ENCODE results near the gene CARD11.
A peak's percentile ranks its signal among the peaks of the same experiment; 100 is the strongest.
"Not testable (repeated sequence)": the region's sequence is repeated elsewhere in the genome, so short reads cannot be mapped to it uniquely, and the experiment has no call there.

The CARD11 gene

DNA sequence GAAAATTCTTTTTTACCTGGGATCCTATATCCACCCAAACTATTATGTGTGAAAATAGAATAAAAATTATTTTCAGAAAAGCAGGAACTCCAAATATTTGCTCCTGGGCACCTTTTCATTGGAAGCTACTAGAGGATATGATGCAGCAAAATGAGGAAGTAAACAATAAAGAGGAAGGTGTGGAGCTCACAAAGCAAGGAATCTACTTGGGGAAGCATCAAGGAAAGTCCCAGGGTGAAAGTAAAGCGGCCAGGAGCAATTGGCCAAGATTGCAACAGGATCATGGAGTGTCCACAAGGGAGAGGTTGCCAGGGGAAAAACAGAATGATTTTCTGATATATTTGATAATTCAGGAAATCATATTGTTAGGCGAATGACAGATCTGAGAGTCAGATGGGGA lies 80.8 kb downstream of the CARD11 start:
- DNase-seq (ENCODE audit: low spot score) = no peak

DNA sequence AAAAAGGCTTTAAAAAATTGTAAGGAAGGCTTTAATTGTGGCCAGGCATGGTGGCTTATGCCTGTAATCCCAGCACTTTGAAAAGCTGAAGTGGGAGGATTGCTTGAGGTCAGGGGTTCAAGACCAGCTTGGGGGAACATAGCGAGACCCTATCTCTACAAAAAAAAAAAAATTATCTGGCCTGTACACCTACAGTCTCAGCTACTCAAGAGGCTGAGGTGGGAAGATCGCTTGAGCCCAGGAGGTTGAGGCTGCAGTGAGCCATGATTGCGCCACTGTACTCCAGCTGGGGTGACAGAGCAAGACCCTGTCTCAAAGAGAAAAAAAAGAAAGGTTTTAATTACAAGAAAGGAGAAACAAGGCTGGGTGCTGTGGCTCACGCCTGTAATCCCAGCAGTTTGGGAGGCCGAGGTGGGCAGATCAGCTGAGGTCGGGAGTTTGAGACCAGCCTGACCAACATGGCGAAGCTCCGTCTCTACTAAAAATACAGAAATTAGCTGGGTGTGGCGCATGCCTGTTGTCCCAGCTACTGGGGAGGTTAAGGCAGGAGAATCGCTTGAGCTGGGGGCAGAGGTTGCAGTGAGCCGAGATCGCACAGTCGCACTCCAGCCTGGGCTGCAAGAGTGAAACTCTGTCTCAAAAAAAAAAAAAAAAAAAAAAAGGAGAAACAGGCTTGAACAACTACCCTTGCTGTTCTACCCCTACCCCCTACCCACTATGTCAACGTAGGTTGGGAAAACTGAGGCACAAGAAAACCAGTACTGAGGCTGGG lies 83.7 kb downstream of the CARD11 start:
- no peak for DNase-seq (ENCODE audit: low spot score)

DNA sequence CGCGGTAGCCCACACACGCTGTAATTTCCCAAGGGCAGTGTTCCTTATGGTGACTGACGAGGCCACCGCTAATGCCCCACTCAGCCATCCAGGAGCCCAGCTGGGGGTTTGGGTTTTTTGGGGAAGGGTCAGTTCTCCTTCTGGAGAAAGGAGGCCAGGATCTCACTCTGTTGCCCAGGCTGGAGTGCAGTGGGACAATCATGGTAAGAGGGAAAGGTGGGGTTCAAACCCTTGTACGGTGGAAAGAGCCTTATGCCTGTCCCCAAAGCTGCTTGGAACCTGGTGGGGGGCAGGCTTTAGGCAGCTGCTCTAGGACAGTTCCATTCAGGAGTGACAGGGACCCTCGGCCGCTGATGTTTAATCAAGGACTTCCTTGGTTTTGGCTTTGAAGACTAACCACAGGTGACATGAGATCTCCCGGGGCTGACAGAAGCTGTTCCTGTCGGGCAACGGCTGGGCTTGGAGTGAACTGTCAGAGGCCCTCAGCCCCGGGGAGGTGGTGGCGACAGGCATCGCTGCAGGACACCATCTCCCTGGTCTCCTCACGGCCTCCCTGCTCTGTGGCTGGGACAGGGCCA lies 84.5 kb downstream of the CARD11 start:
- no peak for DNase-seq (ENCODE audit: low spot score)

DNA sequence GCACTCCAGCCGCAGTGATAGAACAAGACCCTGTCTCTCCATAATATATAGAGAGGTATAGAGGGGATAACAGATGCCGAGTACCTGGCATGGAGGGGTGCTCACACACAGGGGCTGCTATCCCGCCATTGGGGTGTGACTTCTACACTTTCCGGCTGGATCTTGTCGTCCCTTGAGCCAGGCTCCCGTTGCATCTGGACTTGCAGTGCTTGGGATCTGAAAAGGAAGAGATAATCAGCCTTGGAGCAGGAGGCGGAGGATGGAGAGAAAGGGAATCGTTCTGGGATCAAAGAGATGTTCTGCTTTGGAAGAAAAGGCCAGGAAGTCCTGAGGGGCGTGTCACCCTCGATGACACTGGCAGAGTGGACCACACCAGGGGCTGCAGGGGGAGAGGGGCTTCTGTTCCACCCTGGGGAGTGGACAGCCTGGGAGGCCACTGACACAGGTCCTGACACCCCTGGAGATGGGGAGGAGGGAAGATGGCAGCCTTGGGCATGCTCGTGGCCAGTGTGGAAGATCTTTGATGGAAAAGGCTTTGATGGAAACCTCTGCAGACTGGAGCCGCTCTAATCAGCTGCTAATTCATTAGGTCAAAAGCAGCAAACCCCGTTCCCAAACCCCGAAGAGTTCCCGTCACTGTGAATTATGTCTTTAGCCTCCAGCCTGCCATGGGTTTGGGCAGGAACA lies 85.1 kb downstream of the CARD11 start:
- DNase-seq (ENCODE audit: low spot score) = no peak

DNA sequence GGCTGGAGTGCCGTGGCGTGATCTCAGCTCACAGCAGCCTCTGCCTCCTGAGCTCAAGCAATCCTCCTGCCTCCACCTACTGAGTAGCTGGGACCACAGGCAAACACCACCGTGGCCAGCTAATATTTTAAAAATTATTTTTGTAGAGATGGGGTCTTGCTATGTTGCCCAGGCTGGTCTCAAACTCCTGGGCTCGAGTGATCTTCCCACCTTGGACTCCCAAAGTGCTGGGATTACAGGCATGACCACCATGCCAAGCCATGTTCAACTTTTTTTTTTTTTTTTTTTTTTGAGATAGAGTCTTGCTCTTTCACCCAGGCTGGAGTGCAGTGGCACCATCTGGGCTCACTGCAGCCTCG lies 86.3 kb downstream of the CARD11 start:
- not testable (repeated sequence) for DNase-seq (ENCODE audit: low spot score)

DNA sequence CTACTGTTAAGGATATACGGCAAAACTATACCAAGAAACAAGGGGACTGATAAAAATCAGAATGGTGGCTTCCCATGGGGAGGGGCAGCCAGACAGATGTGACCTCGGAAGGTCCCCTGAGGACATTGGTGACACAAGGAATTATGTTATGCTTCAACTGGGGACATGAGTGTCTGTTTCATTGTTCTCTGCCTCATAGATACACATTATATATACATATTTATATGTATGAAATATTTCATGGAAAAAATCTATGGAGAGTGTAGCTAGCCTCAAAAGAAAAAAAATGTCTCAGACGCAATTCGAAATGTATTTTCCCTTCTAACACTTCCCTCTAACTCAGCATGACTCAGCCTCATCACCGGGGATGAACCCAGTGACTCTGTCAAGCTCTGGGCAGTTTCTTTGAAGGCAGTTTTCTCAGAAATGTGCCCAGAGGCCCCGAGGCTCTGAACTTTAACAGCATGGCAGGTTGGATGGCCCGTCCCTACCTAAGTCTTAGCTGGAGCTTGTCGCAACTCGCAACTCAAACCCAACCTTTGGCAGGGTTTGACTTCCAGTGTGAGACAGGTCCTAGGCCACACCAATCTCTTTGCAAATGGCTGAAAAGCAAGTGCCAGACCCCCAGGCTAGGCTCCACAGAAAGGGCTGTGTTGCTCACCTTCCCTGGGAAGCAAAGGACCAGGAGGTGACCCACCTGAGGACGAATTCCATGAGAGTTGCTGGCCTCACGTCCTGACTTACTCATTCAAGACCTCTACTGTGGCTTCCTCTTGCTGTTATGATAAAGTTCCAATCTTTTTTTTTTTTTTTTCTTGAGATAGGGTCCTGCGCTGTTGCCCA lies 86.9 kb downstream of the CARD11 start:
- peak; percentile 64 for DNase-seq (ENCODE audit: low spot score)

DNA sequence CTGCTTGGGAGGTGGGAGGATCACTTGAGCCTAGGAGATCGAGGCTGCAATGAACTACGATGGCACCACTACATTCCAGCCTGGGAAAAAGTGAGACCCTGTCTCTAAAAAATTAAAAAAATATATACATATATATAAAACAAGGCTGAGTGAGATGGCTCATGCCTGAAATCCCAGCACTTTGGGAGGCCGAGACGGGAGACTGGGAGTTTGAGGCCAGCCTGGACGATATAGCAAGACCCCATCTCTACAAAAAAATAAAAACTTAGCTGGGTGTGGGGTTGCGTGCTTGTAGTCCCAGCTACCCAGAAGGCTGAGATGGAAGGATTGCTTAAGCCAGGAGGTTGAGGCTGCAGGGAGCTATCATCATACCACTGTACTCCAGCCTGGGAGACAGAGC lies 87.6 kb downstream of the CARD11 start:
- no peak for DNase-seq (ENCODE audit: low spot score)

DNA sequence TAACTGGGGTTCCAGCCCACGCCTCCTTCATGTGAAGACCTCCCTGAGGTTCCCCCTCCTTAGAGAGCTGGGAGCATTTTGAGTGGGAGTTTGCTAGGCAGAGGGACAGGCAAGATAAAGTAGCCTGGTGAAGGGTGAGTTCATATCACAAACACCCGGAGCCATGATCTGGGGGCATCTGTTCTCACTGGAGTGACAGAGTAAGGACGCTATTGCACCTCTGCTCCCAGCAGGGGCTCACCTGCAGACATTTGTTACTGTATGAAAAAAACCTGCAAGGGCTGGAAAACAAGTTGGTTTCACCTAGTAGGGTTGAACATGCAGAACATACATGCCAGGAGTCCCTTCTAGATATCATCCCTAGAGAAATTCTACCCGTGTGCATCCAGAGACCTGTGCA lies 88.4 kb downstream of the CARD11 start:
- DNase-seq (ENCODE audit: low spot score) = no peak

DNA sequence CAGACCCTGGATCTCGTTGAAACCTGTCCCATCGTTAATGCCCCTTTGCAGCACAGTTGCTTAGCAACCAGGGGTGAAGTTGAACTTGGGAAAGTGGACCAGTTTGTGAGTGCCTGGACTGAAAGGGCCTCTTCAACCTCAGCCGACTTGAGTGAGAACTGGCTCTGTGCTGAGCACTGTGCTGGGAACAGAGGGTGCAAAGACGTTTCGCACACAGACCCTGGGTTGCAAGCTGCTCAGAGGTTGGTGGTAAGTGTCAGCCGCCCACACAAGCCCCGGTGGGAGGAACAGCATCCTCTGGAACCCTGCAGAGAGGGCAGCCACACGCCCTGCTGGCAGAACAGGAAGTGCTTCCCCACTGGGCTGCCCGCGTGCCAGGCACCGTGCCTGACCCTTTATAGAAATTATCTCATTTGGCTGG lies 89.2 kb downstream of the CARD11 start:
- DNase-seq (ENCODE audit: low spot score) = peak; percentile 26

DNA sequence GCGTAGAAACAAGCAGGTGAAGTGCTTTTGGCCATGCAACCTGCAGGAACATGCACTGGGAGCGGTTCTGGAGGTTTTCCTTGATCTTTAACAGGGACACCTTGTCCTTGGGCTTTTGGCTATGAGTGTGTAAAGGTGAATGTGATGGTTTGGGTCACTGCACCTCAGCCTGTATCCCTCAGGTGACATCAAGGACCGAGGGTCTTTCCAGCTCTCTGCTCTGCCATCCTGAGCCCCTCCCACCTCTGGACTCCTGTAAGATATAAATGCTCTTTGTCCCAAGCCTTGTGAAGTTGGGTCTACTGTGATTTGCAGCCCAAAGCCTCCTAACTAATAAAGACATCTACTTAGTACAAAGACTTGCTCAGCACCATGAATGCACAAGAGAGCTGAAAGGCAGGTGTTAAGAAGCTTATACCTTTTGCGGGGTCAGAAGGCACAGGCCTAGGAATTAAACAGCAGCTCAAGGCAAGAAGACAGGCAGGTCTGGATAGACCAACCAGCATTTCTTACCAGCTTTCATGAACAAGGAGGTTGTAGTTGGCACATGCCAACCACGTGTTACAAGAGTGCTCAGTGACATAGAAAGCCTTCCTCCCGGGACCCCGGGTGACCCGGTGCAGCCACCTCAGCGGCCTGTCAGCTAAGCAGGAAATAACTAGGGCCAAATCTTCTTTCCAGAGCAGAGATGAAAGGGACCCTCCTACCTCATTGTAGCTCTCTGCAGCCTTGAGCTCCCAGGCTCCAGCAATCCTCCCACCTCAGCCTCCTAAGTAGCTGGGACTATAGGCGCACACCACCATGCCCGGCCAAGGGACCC lies 89.9 kb downstream of the CARD11 start:
- DNase-seq (ENCODE audit: low spot score) = peak; percentile 9

DNA sequence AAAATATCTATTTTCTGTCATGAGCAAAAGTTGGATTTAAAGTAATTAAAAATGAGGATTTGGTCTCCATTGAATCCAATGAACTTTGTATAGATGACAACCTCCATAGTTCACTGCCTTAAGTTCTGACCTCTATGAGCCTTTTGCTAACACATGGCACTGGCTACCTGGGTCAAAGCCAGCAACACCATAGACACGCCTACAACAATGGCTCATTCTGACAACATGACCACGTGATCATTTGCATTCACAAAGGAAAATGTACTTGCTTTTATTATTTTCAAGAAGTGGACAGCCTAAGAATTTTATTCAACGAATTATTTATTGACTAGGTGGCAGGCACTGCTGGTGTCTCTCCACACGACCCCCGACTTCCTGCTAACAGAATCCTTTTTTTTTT lies 90.6 kb downstream of the CARD11 start:
- no peak for DNase-seq (ENCODE audit: low spot score)

DNA sequence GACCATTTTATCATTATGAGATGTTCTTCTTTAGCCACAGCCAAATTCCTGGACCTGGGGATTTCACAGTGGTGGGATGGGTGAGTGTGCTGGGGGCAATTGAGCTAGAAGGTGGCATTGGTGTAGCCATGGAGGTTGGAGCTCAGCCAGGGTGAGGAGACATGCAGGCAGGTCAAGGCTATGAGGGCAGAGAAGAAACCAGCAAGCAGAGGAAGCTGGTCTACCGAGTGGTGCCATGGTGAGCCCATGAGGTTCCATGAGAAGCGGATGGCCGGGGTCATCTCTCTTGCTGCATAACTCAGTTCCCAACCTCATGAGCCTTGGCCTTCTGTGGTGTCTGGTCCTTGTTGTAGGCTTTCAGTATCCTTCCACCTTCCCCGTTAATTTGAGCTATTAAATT lies 91.4 kb downstream of the CARD11 start:
- DNase-seq (ENCODE audit: low spot score) = no peak

DNA sequence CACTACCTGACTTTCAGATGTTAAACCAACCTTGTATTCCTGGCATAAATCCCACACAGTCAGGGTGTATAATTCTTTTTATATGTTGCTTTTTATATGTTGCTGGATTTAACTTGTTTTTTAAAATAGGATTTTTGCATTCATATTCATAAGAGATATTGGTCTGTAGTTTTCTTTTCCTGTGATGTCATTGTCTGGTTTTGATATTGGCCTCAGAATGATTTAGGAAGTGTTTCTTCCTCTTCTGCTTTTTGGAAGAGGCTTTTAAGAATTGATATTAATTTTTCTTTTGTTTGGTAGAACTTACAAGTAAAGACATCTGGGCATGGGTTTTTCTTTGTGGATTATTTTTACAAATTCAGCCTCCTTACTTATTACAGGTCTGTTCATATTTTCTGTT lies 93.1 kb downstream of the CARD11 start:
- DNase-seq (ENCODE audit: low spot score) = no peak

DNA sequence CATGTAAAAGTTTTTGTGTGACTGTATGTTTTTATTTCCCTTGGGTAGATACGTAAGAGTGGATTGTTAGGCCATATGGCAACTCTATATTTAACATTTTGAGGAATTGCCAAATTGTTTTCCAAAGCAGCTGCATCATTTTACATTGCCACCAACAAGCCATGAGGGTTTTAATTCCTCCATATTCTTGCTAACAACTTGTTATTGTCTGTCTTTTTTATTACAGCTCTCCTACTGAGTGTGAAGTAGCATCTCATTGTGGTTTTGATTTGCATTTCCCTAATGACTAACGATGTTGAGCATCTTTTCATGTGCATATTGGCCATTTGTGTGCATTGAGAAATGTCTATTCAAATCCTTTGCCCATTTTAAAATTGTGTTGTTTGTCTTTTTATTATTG lies 94.9 kb downstream of the CARD11 start:
- no peak for DNase-seq (ENCODE audit: low spot score)

DNA sequence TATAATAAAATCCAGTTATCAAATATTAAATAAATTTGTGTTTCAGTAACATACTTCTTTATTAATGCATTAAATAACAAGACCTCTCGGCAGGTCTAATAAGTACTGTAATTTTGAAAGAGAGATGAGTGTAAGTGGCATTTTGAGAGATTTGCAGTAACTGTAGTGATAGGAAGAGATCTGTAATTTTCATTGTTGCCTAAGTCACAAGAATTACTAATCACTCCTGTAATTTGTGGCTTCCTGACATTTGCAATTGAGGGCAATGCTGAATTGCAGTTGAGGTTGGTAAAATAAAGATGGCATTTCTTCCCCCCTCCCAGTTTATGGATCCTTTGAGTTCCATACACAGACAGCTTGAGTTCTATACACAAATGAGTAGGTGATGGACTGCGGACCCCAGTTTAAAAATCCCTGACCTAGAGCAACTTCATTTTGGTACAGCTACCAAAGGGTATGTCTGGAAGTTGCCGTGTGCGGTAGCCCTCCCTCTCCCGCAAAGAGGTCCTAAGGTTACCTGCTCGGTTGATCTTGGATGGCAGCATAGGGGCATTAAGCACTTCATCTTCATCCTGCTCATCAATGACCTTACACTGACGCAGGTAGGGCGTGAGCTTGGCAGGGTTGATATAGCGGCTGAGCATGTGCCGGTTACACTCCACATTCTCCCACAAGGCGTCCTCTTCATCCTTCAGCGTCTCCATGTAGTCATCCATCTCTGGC lies 96.4 kb downstream of the CARD11 start:
- no peak for DNase-seq (ENCODE audit: low spot score)

DNA sequence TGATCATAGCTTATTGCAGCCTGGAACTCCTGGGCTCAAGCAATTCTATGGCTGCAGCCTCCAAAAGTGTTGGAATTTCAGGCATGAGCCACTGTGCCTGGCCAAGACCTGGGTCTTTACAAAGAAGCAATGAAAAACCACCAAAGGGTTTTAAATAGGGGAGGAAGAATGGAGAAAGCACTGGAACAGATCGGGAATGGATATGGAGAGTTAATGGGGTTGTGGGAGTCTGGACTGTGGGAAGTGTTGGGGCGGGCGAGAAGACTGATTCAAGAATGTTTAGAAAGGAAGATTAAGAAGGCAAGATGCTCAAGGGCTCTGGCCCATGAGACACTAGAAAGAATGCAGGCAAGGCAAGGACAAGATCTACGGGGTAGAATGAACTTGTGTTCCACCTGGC lies 98.5 kb downstream of the CARD11 start:
- DNase-seq (ENCODE audit: low spot score) = no peak

DNA sequence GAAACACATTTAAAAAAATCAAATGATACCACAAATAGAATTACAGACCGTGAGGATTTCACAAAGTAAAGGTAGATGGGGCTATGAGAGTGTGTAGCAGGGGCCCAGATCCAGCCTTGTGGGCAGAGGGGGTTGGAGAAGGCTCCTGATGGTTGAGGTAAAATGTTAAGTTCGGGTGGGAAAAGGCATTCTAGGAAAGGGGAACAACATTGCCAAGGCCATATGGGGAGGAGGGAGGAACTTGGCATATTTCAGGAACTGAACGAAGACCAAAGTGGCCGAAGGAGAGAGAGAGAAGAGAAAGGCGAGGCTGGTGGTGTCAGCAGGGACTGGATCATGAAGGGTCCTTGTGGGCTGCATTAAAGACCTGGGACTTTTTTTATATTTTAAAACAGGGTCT lies 98.9 kb downstream of the CARD11 start:
- DNase-seq (ENCODE audit: low spot score) = no peak

DNA sequence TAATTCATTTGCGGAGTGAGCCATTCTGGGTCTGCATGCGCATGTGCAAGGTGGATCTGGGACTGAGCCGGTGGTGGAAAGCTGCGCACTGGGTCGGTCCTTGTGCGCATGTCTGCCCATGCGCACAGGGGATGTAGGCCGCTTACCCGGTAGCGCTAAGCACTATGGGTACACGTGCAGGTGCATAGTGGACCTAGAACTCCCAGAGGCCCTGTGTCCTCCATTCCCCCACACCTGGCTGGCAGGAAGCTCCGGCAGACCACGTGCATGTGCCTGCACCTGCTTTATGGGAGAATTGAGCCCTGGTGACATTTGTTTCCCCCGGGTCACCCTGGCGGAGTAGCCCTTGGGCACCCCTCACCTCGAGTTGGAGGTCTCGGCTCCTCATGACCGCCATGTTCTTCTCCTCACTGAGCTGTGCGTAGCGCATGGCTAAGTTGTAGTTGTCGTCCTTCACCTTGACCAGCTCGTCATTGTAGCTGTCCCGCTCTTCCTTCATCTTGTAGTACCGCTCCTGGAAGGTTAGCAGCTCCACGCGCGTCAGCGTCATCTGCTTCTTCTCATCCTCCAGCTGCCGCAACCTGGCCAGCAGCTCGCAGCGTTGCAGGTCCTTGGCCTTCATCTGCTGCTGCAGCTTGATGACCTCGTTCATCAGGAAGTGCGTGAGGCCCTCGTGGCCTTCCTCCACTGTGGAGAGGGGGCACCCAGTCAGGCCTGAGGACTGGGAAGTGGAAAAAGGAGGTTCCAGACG lies 99.6 kb downstream of the CARD11 start:
- no peak for DNase-seq (ENCODE audit: low spot score)

DNA sequence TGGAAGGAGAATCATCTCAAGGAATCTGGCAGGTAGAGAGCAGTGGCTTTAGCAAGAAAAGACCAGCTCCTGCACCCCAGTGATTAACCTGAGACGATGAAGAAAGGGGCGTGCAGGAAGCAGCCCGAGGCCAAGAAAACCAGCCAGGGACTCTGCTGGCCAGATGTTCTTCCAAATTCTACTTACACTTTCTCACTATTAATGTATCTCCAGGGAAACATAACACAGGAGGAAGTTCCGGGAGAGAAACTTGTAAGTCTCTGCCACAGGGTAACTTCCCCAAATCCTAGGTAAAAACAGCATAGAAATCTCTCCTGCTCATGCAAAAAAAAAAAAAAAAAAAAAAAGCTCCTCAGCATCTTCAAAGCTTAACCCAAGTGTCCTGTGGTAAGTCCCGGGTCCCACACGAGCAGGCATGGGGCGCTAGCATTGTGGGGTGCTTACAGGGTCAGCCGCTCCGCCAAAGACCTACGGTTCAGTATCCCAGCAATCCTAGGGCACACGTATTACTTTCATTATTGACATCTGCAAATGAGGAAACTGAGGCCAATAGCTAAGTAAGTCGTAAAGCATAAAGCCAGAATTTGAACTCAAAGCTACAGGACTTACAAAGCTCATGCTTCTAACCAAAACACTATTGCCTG lies 102.3 kb downstream of the CARD11 start:
- no peak for DNase-seq (ENCODE audit: low spot score)

DNA sequence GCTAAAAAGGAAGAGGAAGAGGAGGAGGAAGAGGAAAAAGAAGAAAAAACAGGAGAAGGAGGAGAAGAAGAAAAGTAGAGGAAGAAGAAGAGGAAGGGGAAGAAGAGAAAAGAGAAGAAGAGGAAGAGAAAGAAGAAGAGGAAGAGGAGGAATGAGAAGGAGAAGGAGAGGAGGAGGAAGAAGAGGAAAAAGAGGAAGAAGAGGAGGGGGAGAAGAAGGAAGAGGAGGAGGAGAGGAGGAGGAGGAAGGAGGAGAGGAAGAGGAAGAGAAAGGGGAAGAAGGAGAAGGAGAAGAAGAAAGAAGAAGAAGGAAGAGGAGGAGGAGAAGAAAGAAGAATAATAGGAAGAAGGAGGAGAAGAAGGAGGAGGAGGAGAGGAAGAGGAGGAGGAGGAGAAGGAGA lies 103.2 kb downstream of the CARD11 start:
- DNase-seq (ENCODE audit: low spot score) = no peak
